ENCODE data around the gene SEMA6B.

Gene SEMA6B

DNA sequence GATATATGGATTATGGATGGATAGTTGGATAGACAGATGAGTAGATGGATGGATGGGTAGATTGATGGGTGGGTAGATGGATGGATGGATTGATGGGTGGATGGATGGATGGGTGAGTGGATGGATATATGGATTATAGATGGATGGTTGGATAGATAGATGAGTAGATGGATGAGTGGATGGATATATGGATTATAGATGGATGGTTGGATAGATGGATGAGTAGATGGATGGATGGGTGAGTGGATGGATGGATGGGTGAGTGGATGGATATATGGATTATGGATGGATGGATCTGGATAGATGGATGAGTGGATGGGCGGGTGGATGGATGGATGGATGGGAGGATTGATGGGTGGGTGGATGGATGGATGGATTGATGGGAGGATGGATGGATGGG, 43.4 kb upstream of the SEMA6B start:
- TF ChIP-seq REST (IDR thresholded peaks at IDR 0.05; ENCODE audit: insufficient read depth in 1 of 2, low read depth in 2 of 2, low read length in 2 of 2) (no peak), POLR2AphosphoS5 (IDR thresholded peaks at IDR 0.05; ENCODE audit: low read depth, low read length) (no peak), SIN3A (IDR thresholded peaks at IDR 0.05; ENCODE audit: borderline replicate concordance, insufficient read depth, low read length) (no peak), FOXP2 (optimal IDR thresholded peaks at IDR 0.05; ENCODE audit: borderline replicate concordance, extremely low read depth, extremely low read length, insufficient read depth) (no peak), TAF1 (IDR thresholded peaks at IDR 0.05; ENCODE audit: borderline replicate concordance, insufficient read depth, low read length) (no peak)

GRCh38 chr19:4602173-4602788, 42.8 kb upstream of the SEMA6B start:
- TF ChIP-seq TAF1 (IDR thresholded peaks at IDR 0.05; ENCODE audit: borderline replicate concordance, insufficient read depth, low read length) (no peak), SIN3A (IDR thresholded peaks at IDR 0.05; ENCODE audit: borderline replicate concordance, insufficient read depth, low read length) (no peak), REST (IDR thresholded peaks at IDR 0.05; ENCODE audit: insufficient read depth in 1 of 2, low read depth in 2 of 2, low read length in 2 of 2) (no peak), FOXP2 (optimal IDR thresholded peaks at IDR 0.05; ENCODE audit: borderline replicate concordance, extremely low read depth, extremely low read length, insufficient read depth) (no peak), POLR2AphosphoS5 (IDR thresholded peaks at IDR 0.05; ENCODE audit: low read depth, low read length) (no peak)

GRCh38 chr19:4600893-4601292, 41.4 kb upstream of the SEMA6B start:
- TF ChIP-seq FOXP2 (optimal IDR thresholded peaks at IDR 0.05; ENCODE audit: borderline replicate concordance, extremely low read depth, extremely low read length, insufficient read depth) = no peak
- no peak for TF ChIP-seq TAF1 (IDR thresholded peaks at IDR 0.05; ENCODE audit: borderline replicate concordance, insufficient read depth, low read length)
- no peak for TF ChIP-seq POLR2AphosphoS5 (IDR thresholded peaks at IDR 0.05; ENCODE audit: low read depth, low read length)
- TF ChIP-seq SIN3A (IDR thresholded peaks at IDR 0.05; ENCODE audit: borderline replicate concordance, insufficient read depth, low read length) = no peak
- TF ChIP-seq REST (IDR thresholded peaks at IDR 0.05; ENCODE audit: insufficient read depth in 1 of 2, low read depth in 2 of 2, low read length in 2 of 2) = no peak

DNA sequence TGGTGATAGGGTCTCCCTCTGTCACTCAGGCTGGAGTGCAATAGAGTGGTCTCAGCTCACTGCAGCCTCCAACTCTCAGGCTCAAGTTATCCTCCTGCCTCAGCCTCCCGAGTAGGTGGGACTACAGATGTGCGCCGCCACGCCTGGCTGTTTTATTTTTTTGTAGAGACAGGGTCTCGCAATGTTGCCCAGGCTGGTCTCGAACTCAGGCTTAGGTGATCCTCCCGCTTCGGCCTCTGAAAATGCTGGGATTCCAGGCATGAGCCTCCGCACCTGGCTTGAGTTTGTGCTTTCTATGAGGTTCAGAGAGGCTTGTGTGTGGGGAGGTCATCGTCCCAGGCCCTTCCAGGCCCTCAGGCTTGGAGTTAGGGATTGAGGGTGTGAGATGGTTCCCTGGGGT, 40.6 kb upstream of the SEMA6B start:
- TF ChIP-seq SIN3A (IDR thresholded peaks at IDR 0.05; ENCODE audit: borderline replicate concordance, insufficient read depth, low read length) (no peak), REST (IDR thresholded peaks at IDR 0.05; ENCODE audit: insufficient read depth in 1 of 2, low read depth in 2 of 2, low read length in 2 of 2) (no peak), POLR2AphosphoS5 (IDR thresholded peaks at IDR 0.05; ENCODE audit: low read depth, low read length) (no peak), FOXP2 (optimal IDR thresholded peaks at IDR 0.05; ENCODE audit: borderline replicate concordance, extremely low read depth, extremely low read length, insufficient read depth) (no peak), TAF1 (IDR thresholded peaks at IDR 0.05; ENCODE audit: borderline replicate concordance, insufficient read depth, low read length) (no peak)
